IPS-NIHi7 (cell line): ENCODE measurements around the gene HTRA3.

ENCODE experiments used
- DNase-seq: peaks from one replicate; pipeline ENCODE4 v3.0.0; 2012; ENCODE audit warnings: mixed read lengths; ENCODE audit errors: extremely low spot score

Gene HTRA3

DNA sequence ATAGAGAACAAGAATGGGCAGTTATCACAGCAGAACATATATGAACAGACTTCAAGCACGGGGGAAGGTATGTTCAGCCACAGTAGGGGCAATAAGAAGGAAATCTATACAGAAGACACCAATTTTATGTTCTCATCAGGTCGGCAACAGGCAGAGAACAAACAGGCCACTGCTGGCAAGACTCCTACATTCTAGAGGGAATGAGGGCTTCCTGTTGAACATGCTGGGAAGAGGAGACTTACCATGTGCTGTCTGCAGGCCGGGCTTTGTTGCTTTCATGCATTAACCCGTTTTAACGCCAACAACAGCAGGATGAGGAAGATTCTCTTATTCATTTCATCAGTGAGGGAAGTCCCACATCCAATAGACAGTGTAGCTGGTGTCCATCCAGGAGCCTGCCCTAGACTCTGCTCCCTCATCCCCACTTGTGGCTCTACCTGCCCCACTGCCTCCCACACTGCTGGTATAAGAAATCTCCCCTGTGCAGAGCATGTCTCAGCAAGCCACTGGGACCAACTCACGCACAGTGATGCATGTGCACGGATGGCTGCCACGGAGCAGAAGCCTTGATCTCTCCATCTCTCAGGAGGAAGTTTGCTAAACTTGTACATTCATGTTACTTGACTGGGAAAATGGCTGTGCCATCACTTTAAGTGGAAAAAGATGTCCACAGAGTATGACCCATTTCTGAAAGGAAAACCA lies 86.5 kb downstream of the HTRA3 start:
- DNase-seq: no peak
